Loucy (cell line): ENCODE results near the gene FGFRL1.
"Not testable (repeated sequence)": the region's sequence is repeated elsewhere in the genome, so short reads cannot be mapped to it uniquely, and the experiment has no call there.

Source experiments
- H2AFZ ChIP-seq: fragments of 200-600 bp; sonication (generic); 2 replicates; pipeline ENCODE4 v1.6.0; 2016; ENCODE audit warnings: antibody characterized with exemption, mild to moderate bottlenecking, low read length, moderate library complexity
- H3F3A ChIP-seq: fragments of 200-600 bp; 2 replicates; pipeline ENCODE4 v1.6.0; 2016; ENCODE audit warnings: antibody characterized with exemption, low read depth, mild to moderate bottlenecking
- H3K27me3 ChIP-seq: fragments of 200-600 bp; sonication (generic); 2 replicates; pipeline ENCODE4 v1.6.1; 2014; ENCODE audit warnings: low read length, mild to moderate bottlenecking; ENCODE audit not compliant: insufficient read depth, poor library complexity, severe bottlenecking
- H3K36me3 ChIP-seq: fragments of 200-600 bp; sonication (generic); 2 replicates; pipeline ENCODE4 v1.6.1; 2016; ENCODE audit warnings: low read length; ENCODE audit not compliant: insufficient read depth
- H3K4me1 ChIP-seq: fragments of 200-600 bp; sonication (generic); 2 replicates; pipeline ENCODE4 v1.5.1; 2014; ENCODE audit warnings: low read length, mild to moderate bottlenecking; ENCODE audit not compliant: insufficient read depth, poor library complexity, severe bottlenecking
- H3K4me2 ChIP-seq: fragments of 200-600 bp; sonication (generic); 2 replicates; pipeline ENCODE4 v1.6.0; 2014; ENCODE audit warnings: antibody characterized with exemption, low read length, low read depth, mild to moderate bottlenecking; ENCODE audit not compliant: poor library complexity, severe bottlenecking
- H3K4me3 ChIP-seq: fragments of 200-600 bp; sonication (generic); 2 replicates; pipeline ENCODE4 v1.5.1; 2014; ENCODE audit warnings: low read length, mild to moderate bottlenecking, mixed read lengths; ENCODE audit not compliant: poor library complexity, severe bottlenecking
- H3K79me2 ChIP-seq: fragments of 200-600 bp; sonication (generic); 2 replicates; pipeline ENCODE4 v1.6.1; 2014; ENCODE audit warnings: low read length; ENCODE audit not compliant: insufficient read depth
- H3K9ac ChIP-seq: fragments of 200-600 bp; sonication (generic); 2 replicates; pipeline ENCODE4 v1.6.0; 2014; ENCODE audit warnings: mild to moderate bottlenecking, low read depth, low read length, moderate library complexity; ENCODE audit not compliant: poor library complexity, severe bottlenecking
- H3K9me2 ChIP-seq: fragments of 200-600 bp; sonication (generic); replicated peaks from 2 replicates; pipeline ENCODE4 v1.6.1; 2016; ENCODE audit warnings: low read depth, low read length, mixed read lengths
- H3K9me3 ChIP-seq: fragments of 200-600 bp; sonication (generic); 2 replicates; pipeline ENCODE4 v1.6.1; 2014; ENCODE audit warnings: mild to moderate bottlenecking, antibody characterized with exemption, low read length, low read depth; ENCODE audit not compliant: insufficient read depth
- H4K20me1 ChIP-seq: fragments of 200-600 bp; sonication (generic); 2 replicates; pipeline ENCODE4 v1.6.0; 2014; ENCODE audit warnings: antibody characterized with exemption, low read length, mild to moderate bottlenecking; ENCODE audit not compliant: insufficient read depth, poor library complexity, severe bottlenecking
- EZH2phosphoT487 ChIP-seq: fragments of 200-600 bp; IDR thresholded peaks from 2 replicates; pipeline ENCODE4 v1.6.1; 2018; ENCODE audit warnings: antibody characterized with exemption, mild to moderate bottlenecking, moderate library complexity, borderline replicate concordance
- TF ChIP-seq, protein P1 (sequence below): fragments of 200-600 bp; sonication (generic); conservative IDR thresholded peaks from 2 replicates; pipeline ENCODE4 v1.5.1; 2014; ENCODE audit warnings: mild to moderate bottlenecking, antibody characterized with exemption, low read length

FGFRL1 gene

DNA sequence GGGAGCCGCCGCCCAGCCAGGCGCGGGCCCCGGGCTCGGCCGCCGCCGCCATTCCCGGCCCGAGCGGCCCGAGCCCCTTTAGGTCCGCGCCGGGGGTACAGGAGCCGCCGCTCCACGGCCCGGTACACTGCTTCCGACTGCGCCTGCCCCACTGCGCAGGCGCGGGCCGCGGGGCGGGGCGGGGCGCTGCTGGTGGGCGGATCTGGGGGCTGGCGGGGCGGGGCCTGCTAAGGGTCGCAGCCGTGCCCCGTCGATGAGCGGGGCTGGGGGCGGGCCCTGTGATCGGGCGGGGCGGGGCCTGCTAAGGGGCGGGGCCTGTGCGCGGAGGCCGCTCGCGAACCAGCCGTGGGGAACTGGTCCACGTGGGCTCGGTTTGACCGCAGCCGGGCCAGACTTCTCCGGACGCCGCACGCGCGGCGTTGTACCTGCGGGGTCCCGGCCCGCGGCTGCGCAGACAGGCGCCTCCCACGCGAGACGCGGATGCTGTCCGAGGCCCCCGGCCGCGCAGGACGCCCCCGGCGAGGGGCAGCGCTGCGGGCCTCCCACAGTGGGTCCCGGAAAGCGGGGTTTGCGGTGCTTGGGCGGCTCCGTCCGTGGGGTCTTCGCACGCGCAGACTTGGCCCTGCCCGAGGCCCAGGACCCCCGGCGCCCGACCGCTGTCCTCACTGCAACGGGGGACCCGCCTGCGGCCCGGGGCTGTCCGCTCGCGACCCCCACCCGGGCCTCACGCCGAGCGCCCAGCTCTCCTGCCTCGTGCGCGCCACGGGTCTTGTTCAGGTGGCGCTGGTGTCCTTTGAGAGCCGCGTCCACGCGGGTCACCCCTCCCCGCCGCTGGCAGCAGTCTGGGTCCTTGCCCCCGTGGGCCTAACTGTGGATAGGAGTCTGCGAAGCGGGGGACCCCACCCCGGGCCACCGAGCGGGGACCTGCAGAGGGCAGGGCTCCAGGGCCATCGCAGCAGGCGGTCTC is 37.7 kb upstream of the FGFRL1 start, which contains the start of gene DGKQ:
DGKQ (minus strand) TSS at position 139 of the 967 bp plus-strand sequence; CDS start at position 52, 87 bp downstream.
- Histone ChIP-seq H4K20me1 (no peaks in the 10 kb centered on the region), H3K79me2 (peaks cover 11% of the 10 kb centered on the region; the same call in 1 of the 2 replicates), H2AFZ (peak within 1 kb of the TSS; percentile 87; the same call in 1 of the 2 replicates), H3K4me3 (peak within 1 kb of the TSS; percentile 82), H3K36me3 (no peaks in the 10 kb centered on the region), H3K9me3 (no peaks in the 10 kb centered on the region), H3K4me1 (peaks cover 32% of the 10 kb centered on the region), H3K9me2 (no peaks in the 10 kb centered on the region), H3K27me3 (no peaks in the 10 kb centered on the region), H3K9ac (peak within 1 kb of the TSS; percentile 68), H3K4me2 (peak within 1 kb of the TSS; percentile 87), H3F3A (no peaks in the 10 kb centered on the region)
- TF ChIP-seq EZH2phosphoT487, result no peak
- TF ChIP-seq, protein P1, sequence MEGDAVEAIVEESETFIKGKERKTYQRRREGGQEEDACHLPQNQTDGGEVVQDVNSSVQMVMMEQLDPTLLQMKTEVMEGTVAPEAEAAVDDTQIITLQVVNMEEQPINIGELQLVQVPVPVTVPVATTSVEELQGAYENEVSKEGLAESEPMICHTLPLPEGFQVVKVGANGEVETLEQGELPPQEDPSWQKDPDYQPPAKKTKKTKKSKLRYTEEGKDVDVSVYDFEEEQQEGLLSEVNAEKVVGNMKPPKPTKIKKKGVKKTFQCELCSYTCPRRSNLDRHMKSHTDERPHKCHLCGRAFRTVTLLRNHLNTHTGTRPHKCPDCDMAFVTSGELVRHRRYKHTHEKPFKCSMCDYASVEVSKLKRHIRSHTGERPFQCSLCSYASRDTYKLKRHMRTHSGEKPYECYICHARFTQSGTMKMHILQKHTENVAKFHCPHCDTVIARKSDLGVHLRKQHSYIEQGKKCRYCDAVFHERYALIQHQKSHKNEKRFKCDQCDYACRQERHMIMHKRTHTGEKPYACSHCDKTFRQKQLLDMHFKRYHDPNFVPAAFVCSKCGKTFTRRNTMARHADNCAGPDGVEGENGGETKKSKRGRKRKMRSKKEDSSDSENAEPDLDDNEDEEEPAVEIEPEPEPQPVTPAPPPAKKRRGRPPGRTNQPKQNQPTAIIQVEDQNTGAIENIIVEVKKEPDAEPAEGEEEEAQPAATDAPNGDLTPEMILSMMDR, result no peak

GRCh38 chr4:974668-975067 is 36.8 kb upstream of the FGFRL1 start:
- H3K9me3 ChIP-seq, result no peaks in the 10 kb centered on the region
- no peak overlapping the region for H3K4me3 ChIP-seq
- no peaks in the 10 kb centered on the region for H3K9me2 ChIP-seq
- peaks cover 32% of the 10 kb centered on the region for H3K4me1 ChIP-seq
- peaks cover 11% of the 10 kb centered on the region; the same call in 1 of the 2 replicates for H3K79me2 ChIP-seq
- no peaks in the 10 kb centered on the region for H3K36me3 ChIP-seq
- H3F3A ChIP-seq, result no peaks in the 10 kb centered on the region
- H3K4me2 ChIP-seq, result no peak overlapping the region
- no peak overlapping the region for H3K9ac ChIP-seq
- no peaks in the 10 kb centered on the region for H4K20me1 ChIP-seq
- TF ChIP-seq EZH2phosphoT487, result no peak
- TF ChIP-seq, protein P1, result no peak
- no peak overlapping the region for H2AFZ ChIP-seq
- H3K27me3 ChIP-seq, result no peaks in the 10 kb centered on the region

DNA sequence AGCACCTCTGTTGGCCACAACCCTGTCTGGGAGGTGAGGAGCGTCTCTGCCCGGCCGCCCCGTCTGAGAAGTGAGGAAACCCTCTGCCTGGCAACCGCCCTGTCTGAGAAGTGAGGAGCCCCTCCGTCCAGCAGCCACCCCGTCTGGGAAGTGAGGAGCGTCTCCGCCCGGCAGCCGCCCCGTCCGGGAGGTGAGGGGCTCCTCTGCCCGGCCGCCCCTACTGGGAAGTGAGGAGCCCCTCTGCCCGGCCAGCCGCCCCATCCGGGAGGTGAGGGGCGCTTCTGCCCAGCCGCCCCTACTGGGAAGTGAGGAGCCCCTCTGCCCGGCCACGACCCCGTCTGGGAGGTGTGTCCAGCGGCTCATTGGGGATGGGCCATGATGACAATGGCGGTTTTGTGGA is 35.4 kb upstream of the FGFRL1 start:
- H3K9me3 ChIP-seq, H3K9me2 ChIP-seq, H3K4me3 ChIP-seq, H3K27me3 ChIP-seq, H4K20me1 ChIP-seq, H3K4me2 ChIP-seq, H3K36me3 ChIP-seq, H3F3A ChIP-seq, H2AFZ ChIP-seq, H3K9ac ChIP-seq: not testable (repeated sequence)
- Histone ChIP-seq H3K79me2 (peaks cover 11% of the 10 kb centered on the region; the same call in 1 of the 2 replicates), H3K4me1 (peaks cover 27% of the 10 kb centered on the region)
